ENCODE results near the gene DUSP22.

- TF ChIP-seq SIN3A (IDR thresholded peaks at IDR 0.05; ENCODE audit: borderline replicate concordance, insufficient read depth, low read length) (no peak), POLR2AphosphoS5 (IDR thresholded peaks at IDR 0.05; ENCODE audit: low read depth, low read length) (no peak), TAF1 (IDR thresholded peaks at IDR 0.05; ENCODE audit: borderline replicate concordance, insufficient read depth, low read length) (no peak)
Measured at GRCh38 chr6:339480-339879, 47.2 kb downstream of the DUSP22 start.

Measured in PFSK-1 (cell line).